22Rv1 (cell line): ENCODE data around the gene SOST.

ENCODE experiments used
- CTCF ChIP-seq: fragments of 450-650 bp; IDR thresholded peaks from 2 replicates; pipeline ENCODE4 v1.5.1; 2017; ENCODE audit warnings: mild to moderate bottlenecking
- ZFX ChIP-seq: fragments of 450-650 bp; IDR thresholded peaks from 2 replicates; pipeline ENCODE4 v1.6.1; 2017; ENCODE audit warnings: antibody characterized with exemption, borderline replicate concordance

DNA sequence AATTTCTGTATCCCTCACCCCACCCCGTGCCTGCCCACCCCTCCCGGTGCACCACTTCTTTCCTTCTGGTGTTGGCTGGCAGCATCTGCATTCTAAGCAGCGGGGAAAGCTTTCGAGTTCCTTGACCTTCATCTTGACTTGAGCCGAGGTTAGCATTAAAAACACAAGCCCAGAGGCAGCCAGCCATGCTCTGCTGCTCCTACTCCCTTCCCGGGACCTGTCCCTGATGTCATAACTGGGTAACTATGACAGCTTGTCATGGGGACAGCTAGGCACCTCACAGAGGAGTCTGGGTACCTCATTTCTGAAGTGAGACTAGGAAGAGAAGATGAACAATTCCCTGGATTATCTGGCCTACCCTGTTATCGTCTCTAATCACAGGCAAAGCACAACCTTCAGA is 21.5 kb upstream of the SOST start, which contains the start of gene CFAP97D1:
- no peak for TF ChIP-seq CTCF
- no peak for TF ChIP-seq ZFX
